Measurements from ENCODE around the gene CELF2. TPM values are rescaled to one million over a fixed set of nuclear protein-coding genes. Genes with fewer than 3 reads are reported as not detected.

The CELF2 gene
- total RNA-seq, 1 donor from 2014 or later = 31.6 TPM

- Mint-ChIP-seq H3K27me3 (ENCODE audit: insufficient read depth, low read depth) (peaks cover 2% of the 10 kb centered on the region), H3K4me1 (peaks cover 11% of the 10 kb centered on the region), H3K27ac (no peak overlapping the region)
Measured at GRCh38 chr10:11355592-11355991, 337.9 kb downstream of the CELF2 start.

GRCh38 chr10:11357439-11357838 is 339.8 kb downstream of the CELF2 start:
- no peak overlapping the region for H3K27ac Mint-ChIP-seq
- Histone ChIP-seq H3K4me2 (no peak overlapping the region), H3K4me1 (no peaks in the 10 kb centered on the region), H3K4me3 (no peak overlapping the region), H3K9ac (no peak overlapping the region), H3K9me3 (ENCODE audit: low read depth) (no peaks in the 10 kb centered on the region), H3K79me2 (ENCODE audit: low read depth) (no peaks in the 10 kb centered on the region), H3K27ac (no peak overlapping the region), H3K27me3 (no peaks in the 10 kb centered on the region), H2AFZ (replicated peaks) (no peak overlapping the region), H3F3A (ENCODE audit: low read depth) (no peaks in the 10 kb centered on the region), H3K36me3 (no peaks in the 10 kb centered on the region), H4K20me1 (ENCODE audit: low read depth) (no peaks in the 10 kb centered on the region)
- peaks cover 6% of the 10 kb centered on the region for H3K27me3 Mint-ChIP-seq (ENCODE audit: insufficient read depth, low read depth)
- DNase-seq (ENCODE audit: low spot score) = no peak
- H3K36me3 Mint-ChIP-seq = no peaks in the 10 kb centered on the region
- H3K4me3 Mint-ChIP-seq = no peak overlapping the region
- peaks cover 16% of the 10 kb centered on the region for H3K9me3 Mint-ChIP-seq
- peaks cover 9% of the 10 kb centered on the region for H3K4me1 Mint-ChIP-seq
- TF ChIP-seq CTCF (IDR thresholded peaks at IDR 0.05) (peak; percentile 5), EZH2phosphoT487 (IDR thresholded peaks at IDR 0.05) (no peak)

More at GRCh38 chr10:11355592-11355991, 337.9 kb downstream of the CELF2 start:
- Mint-ChIP-seq H3K9me3 (peaks cover 29% of the 10 kb centered on the region), H3K36me3 (no peaks in the 10 kb centered on the region), H3K4me3 (no peak overlapping the region)
- no peaks in the 10 kb centered on the region for H3F3A ChIP-seq (ENCODE audit: low read depth)
- no peaks in the 10 kb centered on the region for H3K9me3 ChIP-seq (ENCODE audit: low read depth)
- H3K4me3 ChIP-seq = no peak overlapping the region
- no peak overlapping the region for H3K4me2 ChIP-seq
- H3K9ac ChIP-seq = no peak overlapping the region
- no peaks in the 10 kb centered on the region for H3K36me3 ChIP-seq
- no peak for TF ChIP-seq EZH2phosphoT487 (IDR thresholded peaks at IDR 0.05)
- no peak for TF ChIP-seq EZH2 (IDR thresholded peaks at IDR 0.05)
- TF ChIP-seq CTCF (IDR thresholded peaks at IDR 0.05) = peak; percentile 7
- H3K79me2 ChIP-seq (ENCODE audit: low read depth) = no peaks in the 10 kb centered on the region
- H4K20me1 ChIP-seq (ENCODE audit: low read depth) = no peaks in the 10 kb centered on the region
- no peaks in the 10 kb centered on the region for H3K27me3 ChIP-seq
- no peak overlapping the region for H2AFZ ChIP-seq (replicated peaks)
- peaks cover 3% of the 10 kb centered on the region for H3K4me1 ChIP-seq
- DNase-seq (ENCODE audit: low spot score) = no peak
- H3K27ac ChIP-seq = no peak overlapping the region

GRCh38 chr10:11358011-11358410 is 340.3 kb downstream of the CELF2 start:
- no peak overlapping the region for H2AFZ ChIP-seq (replicated peaks)
- H3K27ac Mint-ChIP-seq = no peak overlapping the region
- H3K27me3 Mint-ChIP-seq (ENCODE audit: insufficient read depth, low read depth) = peaks cover 6% of the 10 kb centered on the region
- peaks cover 13% of the 10 kb centered on the region for H3K9me3 Mint-ChIP-seq
- peaks cover 9% of the 10 kb centered on the region for H3K4me1 Mint-ChIP-seq
- no peaks in the 10 kb centered on the region for H3F3A ChIP-seq (ENCODE audit: low read depth)
- no peak overlapping the region for H3K27ac ChIP-seq
- H3K36me3 Mint-ChIP-seq = no peaks in the 10 kb centered on the region
- H3K4me3 ChIP-seq = no peak overlapping the region
- no peaks in the 10 kb centered on the region for H3K4me1 ChIP-seq
- TF ChIP-seq EZH2phosphoT487 (IDR thresholded peaks at IDR 0.05) = no peak
- no peak for TF ChIP-seq EZH2 (IDR thresholded peaks at IDR 0.05)
- TF ChIP-seq CTCF (IDR thresholded peaks at IDR 0.05) = no peak
- H3K4me2 ChIP-seq = no peak overlapping the region
- H4K20me1 ChIP-seq (ENCODE audit: low read depth) = no peaks in the 10 kb centered on the region
- no peaks in the 10 kb centered on the region for H3K36me3 ChIP-seq
- no peaks in the 10 kb centered on the region for H3K79me2 ChIP-seq (ENCODE audit: low read depth)
- no peaks in the 10 kb centered on the region for H3K9me3 ChIP-seq (ENCODE audit: low read depth)
- DNase-seq (ENCODE audit: low spot score) = no peak
- no peak overlapping the region for H3K4me3 Mint-ChIP-seq
- no peaks in the 10 kb centered on the region for H3K27me3 ChIP-seq
- H3K9ac ChIP-seq = no peak overlapping the region
